ENCODE data around the gene C1QTNF8. TPM values are rescaled to one million over a fixed set of nuclear protein-coding genes. Genes with fewer than 3 reads are reported as not detected.

C1QTNF8 gene
- 1 to 10 TPM; 4.3 to 7.0 TPM for total RNA-seq

- DNase-seq (ENCODE audit: low spot score), result no peak
- peak within 1 kb of the TSS; percentile 34 for H3K4me3 ChIP-seq
- peaks cover 34 to 68% of the 10 kb centered on the region in 2 donors for H3K4me1 ChIP-seq (ENCODE audit: control insufficient read depth in 1 of 2, low read depth in 2 of 2)
- peak within 1 kb of the TSS; percentile 91 to 98 for H3K27ac ChIP-seq
- no peaks in the 10 kb centered on the region for H3K36me3 ChIP-seq
- no peaks in the 10 kb centered on the region for H3K9me3 ChIP-seq
- ATAC-seq (ENCODE audit: insufficient number of reproducible peaks, low FRiP score, low read depth), result no peak
- no peak for TF ChIP-seq CTCF (IDR thresholded peaks at IDR 0.05)
- no peaks in the 10 kb centered on the region for H3K27me3 ChIP-seq (replicated peaks; ENCODE audit: insufficient read depth)
Observed at GRCh38 chr16:1096169-1097082, at the start of gene C1QTNF8. Gene C1QTNF8, minus strand, starts transcription at chr16:1096244. Its CDS starts 1,322 bp downstream, at chr16:1094922.

DNA sequence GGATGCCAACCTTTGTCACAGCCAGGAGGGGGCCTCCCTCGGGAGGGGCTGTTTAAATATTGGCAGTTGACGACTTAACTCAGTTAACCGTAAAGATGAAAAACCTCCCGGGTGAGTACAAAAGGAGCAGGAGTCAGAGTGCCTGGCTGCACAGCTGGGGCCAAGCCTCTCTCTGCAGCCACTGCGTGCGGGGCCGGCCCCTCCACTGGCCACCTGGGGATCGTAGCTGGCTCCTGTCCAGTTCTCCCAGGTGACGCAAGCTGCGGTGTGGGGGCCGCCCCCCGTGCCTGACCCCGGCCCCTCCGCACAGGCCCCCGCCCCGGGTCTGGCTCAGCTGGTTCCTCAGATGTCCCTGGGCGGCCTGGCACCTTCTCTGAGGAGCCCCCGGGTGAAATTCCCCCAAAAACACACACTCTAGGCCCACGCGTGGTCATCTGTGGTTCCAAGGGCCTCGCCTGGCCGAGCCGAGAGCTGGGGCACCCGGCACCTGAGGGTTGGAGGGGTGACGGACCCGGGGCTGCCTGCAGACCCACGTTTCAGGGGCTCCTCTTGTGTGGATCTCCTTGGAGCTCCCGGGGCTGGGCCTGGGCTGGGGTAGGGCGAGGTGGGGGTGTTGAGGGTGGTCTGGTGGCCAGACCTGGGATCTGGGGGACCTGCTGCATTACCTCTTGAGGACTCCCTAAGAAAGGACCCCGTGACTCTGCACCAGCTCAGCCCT is 49.5 kb upstream of the C1QTNF8 start:
- no peak for DNase-seq (ENCODE audit: low spot score)
- Histone ChIP-seq H3K4me1 (ENCODE audit: control insufficient read depth in 1 of 2, low read depth in 2 of 2) (no peaks in the 10 kb centered on the region), H3K36me3 (no peaks in the 10 kb centered on the region), H3K27ac (no peak overlapping the region), H3K4me3 (no peak overlapping the region), H3K27me3 (replicated peaks; ENCODE audit: insufficient read depth) (no peaks in the 10 kb centered on the region), H3K9me3 (no peaks in the 10 kb centered on the region)
- no peak for ATAC-seq (ENCODE audit: insufficient number of reproducible peaks, low FRiP score, low read depth)
- TF ChIP-seq CTCF (IDR thresholded peaks at IDR 0.05), result no peak

GRCh38 chr16:1144476-1145382 is 48.7 kb upstream of the C1QTNF8 start:
- TF ChIP-seq CTCF (IDR thresholded peaks at IDR 0.05), result no peak
- H3K4me3 ChIP-seq, result no peak overlapping the region
- H3K36me3 ChIP-seq, result no peaks in the 10 kb centered on the region
- no peak overlapping the region for H3K27ac ChIP-seq
- no peak for ATAC-seq (ENCODE audit: insufficient number of reproducible peaks, low FRiP score, low read depth)
- H3K27me3 ChIP-seq (replicated peaks; ENCODE audit: insufficient read depth), result no peaks in the 10 kb centered on the region
- H3K9me3 ChIP-seq, result no peaks in the 10 kb centered on the region
- DNase-seq (ENCODE audit: low spot score), result no peak
- H3K4me1 ChIP-seq (ENCODE audit: control insufficient read depth in 1 of 2, low read depth in 2 of 2), result no peaks in the 10 kb centered on the region

DNA sequence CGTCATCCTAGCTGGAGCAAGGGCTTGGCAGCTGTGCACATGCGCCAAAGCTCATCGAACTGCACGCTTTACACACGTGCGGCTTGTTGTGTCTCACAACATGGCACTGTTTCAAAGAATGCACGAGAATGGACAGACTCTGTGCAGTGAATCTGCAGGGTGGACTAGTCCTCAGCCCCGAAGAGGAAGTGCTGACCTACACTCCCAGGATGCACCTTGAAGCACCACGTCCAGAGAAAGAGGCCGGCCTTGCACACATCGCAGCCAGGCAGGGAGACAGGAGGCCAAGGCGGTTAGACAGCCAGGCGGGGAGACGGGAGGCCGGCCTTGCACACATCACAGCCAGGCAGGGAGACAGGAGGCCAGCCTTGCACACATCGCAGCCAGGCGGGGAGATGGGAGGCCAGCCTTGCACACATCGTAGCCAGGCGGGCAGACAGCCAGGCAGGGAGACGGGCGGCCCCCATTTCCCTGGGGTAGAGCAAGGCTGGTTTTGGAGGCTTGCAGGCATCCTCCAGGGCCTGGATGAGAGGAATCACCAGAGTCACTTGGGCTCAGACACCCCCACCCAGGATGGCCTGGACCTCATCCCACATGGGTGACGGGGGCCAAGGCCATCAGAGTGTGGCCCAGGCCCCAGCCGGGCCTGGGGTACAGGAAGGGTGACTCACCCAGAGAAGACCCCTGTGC is 47.9 kb upstream of the C1QTNF8 start:
- no peaks in the 10 kb centered on the region for H3K36me3 ChIP-seq
- no peak overlapping the region for H3K27ac ChIP-seq
- no peak overlapping the region for H3K4me3 ChIP-seq
- no peak for TF ChIP-seq CTCF (IDR thresholded peaks at IDR 0.05)
- ATAC-seq (ENCODE audit: insufficient number of reproducible peaks, low FRiP score, low read depth) (no peak), DNase-seq (ENCODE audit: low spot score) (no peak)
- no peaks in the 10 kb centered on the region for H3K9me3 ChIP-seq
- H3K27me3 ChIP-seq (replicated peaks; ENCODE audit: insufficient read depth), result no peaks in the 10 kb centered on the region
- no peaks in the 10 kb centered on the region for H3K4me1 ChIP-seq (ENCODE audit: control insufficient read depth in 1 of 2, low read depth in 2 of 2)

Data from thoracic aorta (tissue), 2 donors.